GM19238 (cell line): Measurements from ENCODE around the gene PPP1R26.
"Not testable (repeated sequence)": the region's sequence is repeated elsewhere in the genome, so short reads cannot be mapped to it uniquely, and the experiment has no call there.

Experiments used
- DNase-seq: peaks from one replicate; pipeline ENCODE4 v3.0.0; 2011; ENCODE audit warnings: low spot score; ENCODE audit not compliant: insufficient read length

PPP1R26 gene

GRCh38 chr9:135504262-135505243 lies 25.0 kb downstream of the PPP1R26 start:
- DNase-seq: peak; percentile 41

GRCh38 chr9:135505406-135506187 lies 26.0 kb downstream of the PPP1R26 start:
- DNase-seq: no peak

GRCh38 chr9:135506327-135507103 lies 26.9 kb downstream of the PPP1R26 start:
- no peak for DNase-seq

GRCh38 chr9:135507104-135508035 lies 27.8 kb downstream of the PPP1R26 start:
- DNase-seq: no peak

- DNase-seq: no peak
Observed at GRCh38 chr9:135508211-135508820, 28.7 kb downstream of the PPP1R26 start.

- no peak for DNase-seq
Observed at GRCh38 chr9:135509458-135509857, 29.9 kb downstream of the PPP1R26 start.

GRCh38 chr9:135512241-135512603 lies 32.6 kb downstream of the PPP1R26 start:
- DNase-seq: no peak

GRCh38 chr9:135512904-135513303 lies 33.3 kb downstream of the PPP1R26 start:
- no peak for DNase-seq

GRCh38 chr9:135513351-135513846 lies 33.8 kb downstream of the PPP1R26 start:
- DNase-seq: no peak

- DNase-seq: not testable (repeated sequence)
Observed at GRCh38 chr9:135513906-135514305, 34.3 kb downstream of the PPP1R26 start.

- no peak for DNase-seq
Observed at GRCh38 chr9:135514342-135515082, 34.9 kb downstream of the PPP1R26 start.

GRCh38 chr9:135515083-135515951 lies 35.7 kb downstream of the PPP1R26 start:
- DNase-seq: no peak

GRCh38 chr9:135516132-135516860 lies 36.7 kb downstream of the PPP1R26 start:
- DNase-seq: no peak

GRCh38 chr9:135517407-135517822 lies 37.8 kb downstream of the PPP1R26 start:
- no peak for DNase-seq

- DNase-seq: no peak
Observed at GRCh38 chr9:135519179-135519971, 39.8 kb downstream of the PPP1R26 start.

- no peak for DNase-seq
Observed at GRCh38 chr9:135520916-135521607, 41.5 kb downstream of the PPP1R26 start, which contains the start of gene LCN1. Gene LCN1, plus strand, starts transcription at chr9:135521440. Its CDS starts 58 bp downstream, at chr9:135521498.
